Vagina (tissue), 2 donors: ENCODE results near the gene SLC38A6. TPM values are rescaled to one million over a fixed set of nuclear protein-coding genes. Genes with fewer than 3 reads are reported as not detected.

Experiments used
- DNase-seq, 2 donors: peaks; one replicate each; pipeline ENCODE4 v3.0.0-alpha.2; 2017; ENCODE audit errors: extremely low spot score in 2 of 2
- H3K27ac ChIP-seq: fragments of 200-600 bp; sonication (generic); one replicate; pipeline ENCODE4 v1.5.1; 2019
- H3K27me3 ChIP-seq: fragments of 200-600 bp; sonication (generic); one replicate; pipeline ENCODE4 v1.5.1; 2019
- H3K36me3 ChIP-seq, 2 donors: fragments of 200-600 bp; sonication (generic); one replicate each; pipeline ENCODE4 v1.5.1; 2017 to 2019
- H3K4me1 ChIP-seq: fragments of 200-600 bp; sonication (generic); one replicate; pipeline ENCODE4 v1.5.1; 2019
- H3K4me3 ChIP-seq, 2 donors: fragments of 200-600 bp; sonication (generic); 1 replicate in 1 of 2; 2 replicates in 1 of 2; pipeline ENCODE4 v1.5.1; 2016 to 2019
- H3K9me3 ChIP-seq: fragments of 200-600 bp; sonication (generic); one replicate; pipeline ENCODE4 v1.5.1; 2019
- POLR2A ChIP-seq, 2 donors: fragments of 450-650 bp; IDR thresholded peaks; one replicate each; pipeline ENCODE4 v1.6.1; 2017; ENCODE audit warnings: antibody characterized with exemption in 2 of 2, mild to moderate bottlenecking in 2 of 2, moderate library complexity in 2 of 2
- POLR2AphosphoS5 ChIP-seq, 2 donors: sonication (generic); formaldehyde crosslinking; IDR thresholded peaks; one replicate each; pipeline ENCODE4 v1.9.0; 2017; ENCODE audit warnings: antibody characterized with exemption in 2 of 2, mild to moderate bottlenecking in 2 of 2, low read depth in 1 of 2; ENCODE audit not compliant: insufficient read depth in 1 of 2
- intact Hi-C: fragments of 100-400 bp; cut with DNase I; formaldehyde crosslinking; loops from one replicate; pipeline ENCODE4 v1.15.1; 2023
- total RNA-seq: library from RNA; depleted of rRNA; stranded (reverse); fragments of >200 nt; gene quantifications from one replicate; pipeline ENCODE4 v1.2.3, GENCODE V29; 2016
- TF ChIP-seq, protein P1 (sequence below), 3 experiments: fragments of 450-650 bp in 2 of 3; fragments of 200-600 bp in 1 of 3; sonication (generic) in 1 of 3; IDR thresholded peaks; one replicate each; pipeline ENCODE4 v1.5.1; 2017 to 2019; ENCODE audit warnings: antibody characterized with exemption in 3 of 3, mild to moderate bottlenecking in 2 of 3, moderate library complexity in 2 of 3

The SLC38A6 gene
- total RNA-seq, 1 donor from 2014 or later, result 17.2 TPM

DNA sequence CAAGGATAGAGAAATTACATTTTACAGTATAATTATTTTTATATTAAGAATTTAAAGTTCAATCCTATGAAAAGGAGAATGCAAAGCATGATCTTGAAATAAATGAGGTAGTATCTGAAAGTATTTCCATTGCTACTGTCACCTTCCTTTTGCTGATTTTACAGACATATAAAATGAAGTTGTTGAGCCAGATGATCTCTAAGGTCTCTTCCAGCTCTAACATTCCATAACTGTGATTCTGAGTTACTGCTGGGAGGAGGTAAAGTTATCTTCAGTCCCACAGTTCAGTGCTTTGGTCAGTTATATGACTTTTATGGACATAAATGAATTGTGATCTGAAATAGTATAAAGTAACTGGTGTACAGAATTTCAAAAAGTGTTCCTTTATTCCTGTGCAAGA, 52.8 kb downstream of the SLC38A6 start:
- Histone ChIP-seq H3K27me3 (no peaks in the 10 kb centered on the region), H3K4me3 (no peak overlapping the region), H3K27ac (no peak overlapping the region), H3K4me1 (no peaks in the 10 kb centered on the region), H3K9me3 (no peaks in the 10 kb centered on the region), H3K36me3 (no peaks in the 10 kb centered on the region)
- intact Hi-C loops, result no loop called here
- TF ChIP-seq, protein P1, sequence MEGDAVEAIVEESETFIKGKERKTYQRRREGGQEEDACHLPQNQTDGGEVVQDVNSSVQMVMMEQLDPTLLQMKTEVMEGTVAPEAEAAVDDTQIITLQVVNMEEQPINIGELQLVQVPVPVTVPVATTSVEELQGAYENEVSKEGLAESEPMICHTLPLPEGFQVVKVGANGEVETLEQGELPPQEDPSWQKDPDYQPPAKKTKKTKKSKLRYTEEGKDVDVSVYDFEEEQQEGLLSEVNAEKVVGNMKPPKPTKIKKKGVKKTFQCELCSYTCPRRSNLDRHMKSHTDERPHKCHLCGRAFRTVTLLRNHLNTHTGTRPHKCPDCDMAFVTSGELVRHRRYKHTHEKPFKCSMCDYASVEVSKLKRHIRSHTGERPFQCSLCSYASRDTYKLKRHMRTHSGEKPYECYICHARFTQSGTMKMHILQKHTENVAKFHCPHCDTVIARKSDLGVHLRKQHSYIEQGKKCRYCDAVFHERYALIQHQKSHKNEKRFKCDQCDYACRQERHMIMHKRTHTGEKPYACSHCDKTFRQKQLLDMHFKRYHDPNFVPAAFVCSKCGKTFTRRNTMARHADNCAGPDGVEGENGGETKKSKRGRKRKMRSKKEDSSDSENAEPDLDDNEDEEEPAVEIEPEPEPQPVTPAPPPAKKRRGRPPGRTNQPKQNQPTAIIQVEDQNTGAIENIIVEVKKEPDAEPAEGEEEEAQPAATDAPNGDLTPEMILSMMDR (IDR thresholded peaks at IDR 0.05), result no peak
- no peak for TF ChIP-seq POLR2A (IDR thresholded peaks at IDR 0.05)
- no peak for TF ChIP-seq POLR2AphosphoS5 (IDR thresholded peaks at IDR 0.05; ENCODE audit: insufficient read depth in 1 of 2, low read depth in 1 of 2)
- DNase-seq, result no peak

DNA sequence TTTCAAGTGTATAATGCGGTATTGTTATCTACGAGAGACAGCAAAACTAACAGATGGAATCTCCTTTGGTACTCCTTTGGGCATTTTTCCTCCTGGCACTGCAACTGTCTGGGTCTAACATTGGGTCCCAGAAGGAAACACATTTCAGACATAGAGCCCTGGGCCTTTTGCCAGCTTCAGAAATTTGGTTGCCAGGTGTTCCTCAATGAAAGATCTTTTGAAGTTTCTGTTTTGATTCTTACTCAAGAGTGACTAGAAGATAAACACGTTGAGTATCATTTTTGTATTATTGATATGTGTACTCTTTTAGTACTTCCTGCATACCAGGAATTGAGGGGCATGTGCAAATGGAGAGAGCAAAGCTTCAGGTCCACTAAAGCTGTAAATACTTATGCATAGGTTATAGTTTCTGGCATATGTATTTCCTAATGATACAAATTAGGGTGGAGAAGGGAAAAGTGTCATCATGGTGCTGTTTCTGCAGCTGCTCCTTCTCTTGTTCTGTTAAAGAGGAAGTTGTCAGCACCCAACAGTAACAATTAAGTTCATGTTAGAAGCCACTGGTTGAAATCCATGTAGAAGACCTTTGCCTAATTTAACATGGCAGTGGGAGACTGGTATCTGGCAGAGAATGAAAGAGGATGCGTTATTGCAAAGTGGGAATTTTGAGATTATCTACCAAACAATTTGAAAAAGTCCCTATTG, 53.5 kb downstream of the SLC38A6 start:
- intact Hi-C loops, result no loop called here

DNA sequence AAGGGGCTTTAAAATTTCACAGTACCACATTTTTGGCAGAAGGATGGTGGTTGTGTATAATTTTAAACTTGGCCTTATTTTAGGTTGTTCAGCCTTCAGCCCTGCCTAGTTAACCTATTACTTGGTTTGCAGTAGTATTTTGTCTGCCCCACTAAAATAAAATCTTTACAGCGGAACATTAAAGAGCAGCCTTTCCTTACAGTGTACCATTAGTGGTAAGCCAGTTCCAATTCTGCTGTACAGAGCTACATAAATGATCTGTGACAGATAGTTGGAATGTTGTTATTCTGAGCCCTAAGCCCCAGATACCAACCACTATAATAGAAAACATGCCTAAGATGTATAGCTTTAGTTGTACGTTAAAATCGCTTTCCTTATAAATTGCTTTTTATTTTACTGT, 56.2 kb downstream of the SLC38A6 start:
- no peaks in the 10 kb centered on the region for H3K4me1 ChIP-seq
- no peak overlapping the region for H3K4me3 ChIP-seq
- no peak for DNase-seq
- H3K9me3 ChIP-seq, result no peaks in the 10 kb centered on the region
- H3K27me3 ChIP-seq, result no peaks in the 10 kb centered on the region
- intact Hi-C loops, result no loop called here
- H3K36me3 ChIP-seq, result no peaks in the 10 kb centered on the region
- H3K27ac ChIP-seq, result no peak overlapping the region
- TF ChIP-seq POLR2AphosphoS5 (IDR thresholded peaks at IDR 0.05; ENCODE audit: insufficient read depth in 1 of 2, low read depth in 1 of 2) (no peak), POLR2A (IDR thresholded peaks at IDR 0.05) (no peak)
- TF ChIP-seq, protein P1 (IDR thresholded peaks at IDR 0.05), result no peak

More for the DNA sequence above, 53.5 kb downstream of the SLC38A6 start:
- H3K4me3 ChIP-seq, result no peak overlapping the region
- no peak for DNase-seq
- H3K36me3 ChIP-seq, result no peaks in the 10 kb centered on the region
- TF ChIP-seq POLR2AphosphoS5 (IDR thresholded peaks at IDR 0.05; ENCODE audit: insufficient read depth in 1 of 2, low read depth in 1 of 2) (no peak), POLR2A (IDR thresholded peaks at IDR 0.05) (no peak)
- TF ChIP-seq, protein P1 (IDR thresholded peaks at IDR 0.05), result no peak
- H3K27me3 ChIP-seq, result no peaks in the 10 kb centered on the region
- H3K4me1 ChIP-seq, result no peaks in the 10 kb centered on the region
- H3K9me3 ChIP-seq, result no peaks in the 10 kb centered on the region
- H3K27ac ChIP-seq, result no peak overlapping the region

- Histone ChIP-seq H3K27ac (no peak overlapping the region), H3K36me3 (no peaks in the 10 kb centered on the region), H3K27me3 (no peaks in the 10 kb centered on the region), H3K4me1 (no peaks in the 10 kb centered on the region), H3K4me3 (no peak overlapping the region), H3K9me3 (no peaks in the 10 kb centered on the region)
- no peak for DNase-seq
- TF ChIP-seq, protein P1 (IDR thresholded peaks at IDR 0.05), result no peak
- TF ChIP-seq POLR2AphosphoS5 (IDR thresholded peaks at IDR 0.05; ENCODE audit: insufficient read depth in 1 of 2, low read depth in 1 of 2) (no peak), POLR2A (IDR thresholded peaks at IDR 0.05) (no peak)
- intact Hi-C loops, result loop anchor here (10.0 kb wide), 1 partner anchor 413 kb away; no protein-coding TSS in a partner anchor
Observed at GRCh38 chr14:61041704-61042103, 60.7 kb downstream of the SLC38A6 start.

DNA sequence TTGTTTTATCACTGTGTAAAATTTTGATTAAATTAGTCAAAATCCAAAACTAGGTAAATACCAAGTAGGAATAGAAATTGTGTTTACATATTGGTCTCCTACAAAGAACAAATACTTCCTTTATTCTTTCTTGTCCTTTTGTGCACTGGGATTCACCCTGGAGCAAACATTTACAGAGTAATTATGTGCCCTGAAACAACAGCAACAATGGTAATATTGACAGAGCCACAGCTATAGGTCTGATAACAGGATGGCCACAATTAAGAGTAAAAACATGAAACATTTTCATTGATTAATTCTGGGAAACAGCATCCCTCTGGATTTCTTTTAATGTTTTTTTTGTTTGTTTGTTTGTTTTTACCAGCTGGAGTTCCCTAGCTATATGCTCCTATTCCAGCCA, 61.2 kb downstream of the SLC38A6 start:
- no peaks in the 10 kb centered on the region for H3K27me3 ChIP-seq
- intact Hi-C loops, result loop anchor here (10.0 kb wide), 1 partner anchor 413 kb away; no protein-coding TSS in a partner anchor
- no peaks in the 10 kb centered on the region for H3K9me3 ChIP-seq
- no peaks in the 10 kb centered on the region for H3K4me1 ChIP-seq
- H3K36me3 ChIP-seq, result no peaks in the 10 kb centered on the region
- TF ChIP-seq POLR2AphosphoS5 (IDR thresholded peaks at IDR 0.05; ENCODE audit: insufficient read depth in 1 of 2, low read depth in 1 of 2), result no peak
- TF ChIP-seq, protein P1 (IDR thresholded peaks at IDR 0.05), result no peak
- TF ChIP-seq POLR2A (IDR thresholded peaks at IDR 0.05), result no peak
- no peak overlapping the region for H3K4me3 ChIP-seq
- H3K27ac ChIP-seq, result no peak overlapping the region
- DNase-seq, result no peak
